HEK293 (cell line): ENCODE results near the gene ARL11.

Experiments
- ZBTB1 ChIP-seq: fragments of 450-650 bp; formaldehyde crosslinking; IDR thresholded peaks from 2 replicates; pipeline ENCODE4 v1.5.1; 2016; ENCODE audit warnings: missing biosample characterization, missing genetic modification characterization
- ZBTB17 ChIP-seq: fragments of 450-650 bp; formaldehyde crosslinking; IDR thresholded peaks from 2 replicates; pipeline ENCODE4 v1.5.1; 2016; ENCODE audit warnings: missing biosample characterization, missing genetic modification characterization
- ZBTB21 ChIP-seq: fragments of 450-650 bp; formaldehyde crosslinking; IDR thresholded peaks from 2 replicates; pipeline ENCODE4 v1.5.1; 2017; ENCODE audit warnings: missing biosample characterization, missing genetic modification characterization
- ZNF311 ChIP-seq: fragments of 450-650 bp; formaldehyde crosslinking; IDR thresholded peaks from 2 replicates; pipeline ENCODE4 v1.5.1; 2017; ENCODE audit warnings: missing biosample characterization, missing genetic modification characterization, borderline replicate concordance
- ZNF404 ChIP-seq: fragments of 450-650 bp; formaldehyde crosslinking; IDR thresholded peaks from 2 replicates; pipeline ENCODE4 v1.5.1; 2017; ENCODE audit warnings: missing biosample characterization, missing genetic modification characterization
- ZNF747 ChIP-seq: fragments of 450-650 bp; formaldehyde crosslinking; IDR thresholded peaks from 2 replicates; pipeline ENCODE4 v1.5.1; 2016; ENCODE audit warnings: missing biosample characterization, missing genetic modification characterization
- TF ChIP-seq, protein P1 (sequence below): fragments of 450-650 bp; formaldehyde crosslinking; IDR thresholded peaks from 2 replicates; pipeline ENCODE4 v1.5.1; 2016; ENCODE audit warnings: missing biosample characterization, missing genetic modification characterization
- TF ChIP-seq, protein P2 (sequence below): fragments of 450-650 bp; formaldehyde crosslinking; IDR thresholded peaks from 2 replicates; pipeline ENCODE4 v1.5.1; 2016; ENCODE audit warnings: missing biosample characterization, missing genetic modification characterization, low read depth
- TF ChIP-seq, protein P3 (sequence below): fragments of 450-650 bp; formaldehyde crosslinking; conservative IDR thresholded peaks from 2 replicates; pipeline ENCODE4 v1.5.1; 2016; ENCODE audit warnings: low read depth, missing biosample characterization, missing genetic modification characterization
- TF ChIP-seq, protein P4 (sequence below): fragments of 450-650 bp; formaldehyde crosslinking; IDR thresholded peaks from 2 replicates; pipeline ENCODE4 v1.5.1; 2016; ENCODE audit warnings: missing biosample characterization, missing genetic modification characterization

- TF ChIP-seq, protein P1, sequence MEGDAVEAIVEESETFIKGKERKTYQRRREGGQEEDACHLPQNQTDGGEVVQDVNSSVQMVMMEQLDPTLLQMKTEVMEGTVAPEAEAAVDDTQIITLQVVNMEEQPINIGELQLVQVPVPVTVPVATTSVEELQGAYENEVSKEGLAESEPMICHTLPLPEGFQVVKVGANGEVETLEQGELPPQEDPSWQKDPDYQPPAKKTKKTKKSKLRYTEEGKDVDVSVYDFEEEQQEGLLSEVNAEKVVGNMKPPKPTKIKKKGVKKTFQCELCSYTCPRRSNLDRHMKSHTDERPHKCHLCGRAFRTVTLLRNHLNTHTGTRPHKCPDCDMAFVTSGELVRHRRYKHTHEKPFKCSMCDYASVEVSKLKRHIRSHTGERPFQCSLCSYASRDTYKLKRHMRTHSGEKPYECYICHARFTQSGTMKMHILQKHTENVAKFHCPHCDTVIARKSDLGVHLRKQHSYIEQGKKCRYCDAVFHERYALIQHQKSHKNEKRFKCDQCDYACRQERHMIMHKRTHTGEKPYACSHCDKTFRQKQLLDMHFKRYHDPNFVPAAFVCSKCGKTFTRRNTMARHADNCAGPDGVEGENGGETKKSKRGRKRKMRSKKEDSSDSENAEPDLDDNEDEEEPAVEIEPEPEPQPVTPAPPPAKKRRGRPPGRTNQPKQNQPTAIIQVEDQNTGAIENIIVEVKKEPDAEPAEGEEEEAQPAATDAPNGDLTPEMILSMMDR (tag by site-specific recombination), result no peak
- TF ChIP-seq ZBTB21 (tag by site-specific recombination), result no peak
- TF ChIP-seq ZNF404 (tag by site-specific recombination), result no peak
- TF ChIP-seq, protein P2, sequence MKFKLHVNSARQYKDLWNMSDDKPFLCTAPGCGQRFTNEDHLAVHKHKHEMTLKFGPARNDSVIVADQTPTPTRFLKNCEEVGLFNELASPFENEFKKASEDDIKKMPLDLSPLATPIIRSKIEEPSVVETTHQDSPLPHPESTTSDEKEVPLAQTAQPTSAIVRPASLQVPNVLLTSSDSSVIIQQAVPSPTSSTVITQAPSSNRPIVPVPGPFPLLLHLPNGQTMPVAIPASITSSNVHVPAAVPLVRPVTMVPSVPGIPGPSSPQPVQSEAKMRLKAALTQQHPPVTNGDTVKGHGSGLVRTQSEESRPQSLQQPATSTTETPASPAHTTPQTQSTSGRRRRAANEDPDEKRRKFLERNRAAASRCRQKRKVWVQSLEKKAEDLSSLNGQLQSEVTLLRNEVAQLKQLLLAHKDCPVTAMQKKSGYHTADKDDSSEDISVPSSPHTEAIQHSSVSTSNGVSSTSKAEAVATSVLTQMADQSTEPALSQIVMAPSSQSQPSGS (tag by site-specific recombination), result no peak
- no peak for TF ChIP-seq ZBTB1
- TF ChIP-seq, protein P3, sequence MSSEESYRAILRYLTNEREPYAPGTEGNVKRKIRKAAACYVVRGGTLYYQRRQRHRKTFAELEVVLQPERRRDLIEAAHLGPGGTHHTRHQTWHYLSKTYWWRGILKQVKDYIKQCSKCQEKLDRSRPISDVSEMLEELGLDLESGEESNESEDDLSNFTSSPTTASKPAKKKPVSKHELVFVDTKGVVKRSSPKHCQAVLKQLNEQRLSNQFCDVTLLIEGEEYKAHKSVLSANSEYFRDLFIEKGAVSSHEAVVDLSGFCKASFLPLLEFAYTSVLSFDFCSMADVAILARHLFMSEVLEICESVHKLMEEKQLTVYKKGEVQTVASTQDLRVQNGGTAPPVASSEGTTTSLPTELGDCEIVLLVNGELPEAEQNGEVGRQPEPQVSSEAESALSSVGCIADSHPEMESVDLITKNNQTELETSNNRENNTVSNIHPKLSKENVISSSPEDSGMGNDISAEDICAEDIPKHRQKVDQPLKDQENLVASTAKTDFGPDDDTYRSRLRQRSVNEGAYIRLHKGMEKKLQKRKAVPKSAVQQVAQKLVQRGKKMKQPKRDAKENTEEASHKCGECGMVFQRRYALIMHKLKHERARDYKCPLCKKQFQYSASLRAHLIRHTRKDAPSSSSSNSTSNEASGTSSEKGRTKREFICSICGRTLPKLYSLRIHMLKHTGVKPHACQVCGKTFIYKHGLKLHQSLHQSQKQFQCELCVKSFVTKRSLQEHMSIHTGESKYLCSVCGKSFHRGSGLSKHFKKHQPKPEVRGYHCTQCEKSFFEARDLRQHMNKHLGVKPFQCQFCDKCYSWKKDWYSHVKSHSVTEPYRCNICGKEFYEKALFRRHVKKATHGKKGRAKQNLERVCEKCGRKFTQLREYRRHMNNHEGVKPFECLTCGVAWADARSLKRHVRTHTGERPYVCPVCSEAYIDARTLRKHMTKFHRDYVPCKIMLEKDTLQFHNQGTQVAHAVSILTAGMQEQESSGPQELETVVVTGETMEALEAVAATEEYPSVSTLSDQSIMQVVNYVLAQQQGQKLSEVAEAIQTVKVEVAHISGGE, result no peak
- TF ChIP-seq ZNF747 (tag by site-specific recombination), result no peak
- TF ChIP-seq, protein P4, sequence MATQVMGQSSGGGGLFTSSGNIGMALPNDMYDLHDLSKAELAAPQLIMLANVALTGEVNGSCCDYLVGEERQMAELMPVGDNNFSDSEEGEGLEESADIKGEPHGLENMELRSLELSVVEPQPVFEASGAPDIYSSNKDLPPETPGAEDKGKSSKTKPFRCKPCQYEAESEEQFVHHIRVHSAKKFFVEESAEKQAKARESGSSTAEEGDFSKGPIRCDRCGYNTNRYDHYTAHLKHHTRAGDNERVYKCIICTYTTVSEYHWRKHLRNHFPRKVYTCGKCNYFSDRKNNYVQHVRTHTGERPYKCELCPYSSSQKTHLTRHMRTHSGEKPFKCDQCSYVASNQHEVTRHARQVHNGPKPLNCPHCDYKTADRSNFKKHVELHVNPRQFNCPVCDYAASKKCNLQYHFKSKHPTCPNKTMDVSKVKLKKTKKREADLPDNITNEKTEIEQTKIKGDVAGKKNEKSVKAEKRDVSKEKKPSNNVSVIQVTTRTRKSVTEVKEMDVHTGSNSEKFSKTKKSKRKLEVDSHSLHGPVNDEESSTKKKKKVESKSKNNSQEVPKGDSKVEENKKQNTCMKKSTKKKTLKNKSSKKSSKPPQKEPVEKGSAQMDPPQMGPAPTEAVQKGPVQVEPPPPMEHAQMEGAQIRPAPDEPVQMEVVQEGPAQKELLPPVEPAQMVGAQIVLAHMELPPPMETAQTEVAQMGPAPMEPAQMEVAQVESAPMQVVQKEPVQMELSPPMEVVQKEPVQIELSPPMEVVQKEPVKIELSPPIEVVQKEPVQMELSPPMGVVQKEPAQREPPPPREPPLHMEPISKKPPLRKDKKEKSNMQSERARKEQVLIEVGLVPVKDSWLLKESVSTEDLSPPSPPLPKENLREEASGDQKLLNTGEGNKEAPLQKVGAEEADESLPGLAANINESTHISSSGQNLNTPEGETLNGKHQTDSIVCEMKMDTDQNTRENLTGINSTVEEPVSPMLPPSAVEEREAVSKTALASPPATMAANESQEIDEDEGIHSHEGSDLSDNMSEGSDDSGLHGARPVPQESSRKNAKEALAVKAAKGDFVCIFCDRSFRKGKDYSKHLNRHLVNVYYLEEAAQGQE, result no peak
- TF ChIP-seq ZNF311 (tag by site-specific recombination), result no peak
- no peak for TF ChIP-seq ZBTB17 (tag by site-specific recombination)
Measured at GRCh38 chr13:49643035-49643646, 14.8 kb downstream of the ARL11 start.
